IPS-15b (cell line): Measurements from ENCODE around the gene NFYB.

Experiments
- H3K27me3 ChIP-seq: one replicate; pipeline ENCODE4 v1.6.1; 2013; ENCODE audit warnings: low read length; ENCODE audit not compliant: control insufficient read depth, insufficient read depth
- H3K36me3 ChIP-seq: one replicate; pipeline ENCODE4 v1.6.1; 2013; ENCODE audit warnings: low read length; ENCODE audit not compliant: control insufficient read depth, insufficient read depth
- H3K4me1 ChIP-seq: one replicate; pipeline ENCODE4 v1.6.1; 2013; ENCODE audit warnings: mild to moderate bottlenecking, low read length; ENCODE audit not compliant: control insufficient read depth, insufficient read depth
- H3K4me3 ChIP-seq: one replicate; pipeline ENCODE4 v1.5.1; 2013; ENCODE audit warnings: low read depth, low read length
- H3K9ac ChIP-seq: one replicate; pipeline ENCODE4 v1.6.1; 2013; ENCODE audit warnings: low read depth, mild to moderate bottlenecking, low read length
- H3K9me3 ChIP-seq: one replicate; pipeline ENCODE4 v1.6.1; 2013; ENCODE audit warnings: mild to moderate bottlenecking, low read length; ENCODE audit not compliant: control insufficient read depth, insufficient read depth

NFYB gene

GRCh38 chr12:104106965-104107364, 31.0 kb downstream of the NFYB start:
- H3K36me3 ChIP-seq = no peaks in the 10 kb centered on the region
- peaks cover 12% of the 10 kb centered on the region for H3K4me1 ChIP-seq
- no peak overlapping the region for H3K9ac ChIP-seq

GRCh38 chr12:104105461-104105860, 32.5 kb downstream of the NFYB start:
- Histone ChIP-seq H3K9ac (no peak overlapping the region), H3K27me3 (no peaks in the 10 kb centered on the region), H3K4me3 (no peak overlapping the region), H3K9me3 (no peaks in the 10 kb centered on the region), H3K36me3 (no peaks in the 10 kb centered on the region), H3K4me1 (peaks cover 12% of the 10 kb centered on the region)

More at GRCh38 chr12:104106965-104107364, 31.0 kb downstream of the NFYB start:
- Histone ChIP-seq H3K4me3 (no peak overlapping the region), H3K9me3 (no peaks in the 10 kb centered on the region), H3K27me3 (no peaks in the 10 kb centered on the region)

GRCh38 chr12:104097954-104098353, 40.1 kb downstream of the NFYB start:
- Histone ChIP-seq H3K36me3 (no peaks in the 10 kb centered on the region), H3K27me3 (no peaks in the 10 kb centered on the region), H3K4me3 (no peak overlapping the region), H3K9me3 (no peaks in the 10 kb centered on the region), H3K4me1 (no peaks in the 10 kb centered on the region), H3K9ac (no peak overlapping the region)

- H3K4me3 ChIP-seq = no peak overlapping the region
- no peaks in the 10 kb centered on the region for H3K4me1 ChIP-seq
- H3K9ac ChIP-seq = no peak overlapping the region
- no peaks in the 10 kb centered on the region for H3K36me3 ChIP-seq
- no peaks in the 10 kb centered on the region for H3K9me3 ChIP-seq
- no peaks in the 10 kb centered on the region for H3K27me3 ChIP-seq
Measured at GRCh38 chr12:104095289-104095688, 42.7 kb downstream of the NFYB start.

DNA sequence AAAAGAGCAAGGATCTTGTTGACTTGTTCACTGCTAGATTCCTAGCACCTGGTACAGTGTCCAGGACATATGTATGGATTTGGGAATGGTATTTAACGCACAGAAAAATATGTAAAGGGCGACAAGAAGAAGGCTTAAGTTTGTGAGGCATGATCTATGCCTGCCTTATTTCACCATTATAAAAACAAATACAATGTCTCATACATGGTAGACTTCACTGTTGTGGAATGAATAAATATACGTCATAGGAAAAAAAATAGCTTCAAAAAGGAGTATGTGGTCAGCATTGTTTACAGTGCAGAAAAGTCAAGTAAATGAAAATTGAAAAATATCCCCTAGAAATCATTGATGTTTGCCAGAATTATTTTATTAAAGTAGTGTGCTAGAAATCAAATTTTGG, 43.7 kb downstream of the NFYB start:
- H3K36me3 ChIP-seq = no peaks in the 10 kb centered on the region

GRCh38 chr12:104091136-104091535, 46.9 kb downstream of the NFYB start:
- H3K9me3 ChIP-seq = no peaks in the 10 kb centered on the region
- no peaks in the 10 kb centered on the region for H3K36me3 ChIP-seq
- H3K9ac ChIP-seq = no peak overlapping the region
- no peaks in the 10 kb centered on the region for H3K4me1 ChIP-seq
- no peaks in the 10 kb centered on the region for H3K27me3 ChIP-seq
- no peak overlapping the region for H3K4me3 ChIP-seq

More for the DNA sequence above, 43.7 kb downstream of the NFYB start:
- H3K9ac ChIP-seq = no peak overlapping the region
- no peaks in the 10 kb centered on the region for H3K27me3 ChIP-seq
- H3K4me1 ChIP-seq = no peaks in the 10 kb centered on the region
- H3K4me3 ChIP-seq = no peak overlapping the region
- no peaks in the 10 kb centered on the region for H3K9me3 ChIP-seq

GRCh38 chr12:104090685-104091084, 47.3 kb downstream of the NFYB start:
- Histone ChIP-seq H3K27me3 (no peaks in the 10 kb centered on the region), H3K9ac (no peak overlapping the region), H3K4me3 (no peak overlapping the region), H3K9me3 (no peaks in the 10 kb centered on the region), H3K4me1 (no peaks in the 10 kb centered on the region), H3K36me3 (no peaks in the 10 kb centered on the region)

DNA sequence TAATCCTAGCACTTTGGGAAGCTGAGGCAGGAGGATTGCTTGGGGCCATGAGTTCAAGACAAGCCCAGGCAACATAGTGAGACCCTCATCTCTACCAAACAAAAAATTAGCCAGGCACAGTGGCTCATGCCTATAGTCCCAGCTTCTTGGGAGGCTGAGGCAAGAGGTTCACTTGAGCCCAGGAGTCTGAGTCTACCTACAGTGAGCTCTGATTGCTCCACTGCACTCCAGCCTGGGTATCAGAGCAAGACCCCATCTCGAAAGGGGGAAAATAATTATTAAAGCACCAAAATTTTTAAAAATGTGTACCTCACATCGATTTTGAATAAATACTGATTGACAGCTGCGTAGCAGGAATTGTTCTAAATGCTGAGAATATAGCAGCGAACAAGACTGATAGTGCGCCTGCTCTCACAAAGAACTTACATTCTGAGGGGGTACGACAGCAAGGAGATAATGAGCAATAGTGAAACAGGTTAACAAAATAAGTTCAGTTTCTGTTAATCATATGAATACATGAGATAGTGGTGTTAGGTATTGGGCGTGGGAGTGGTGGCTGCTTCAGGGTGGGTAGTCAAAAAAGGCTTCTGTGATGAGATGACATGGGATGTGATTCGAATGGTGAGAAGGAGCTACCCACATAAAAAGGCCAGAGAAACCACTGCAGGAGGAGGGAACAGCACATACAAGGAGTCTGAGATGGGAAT, 54.1 kb downstream of the NFYB start:
- Histone ChIP-seq H3K36me3 (no peaks in the 10 kb centered on the region), H3K4me3 (no peak overlapping the region), H3K27me3 (no peaks in the 10 kb centered on the region), H3K9me3 (no peaks in the 10 kb centered on the region), H3K9ac (no peak overlapping the region), H3K4me1 (no peaks in the 10 kb centered on the region)

DNA sequence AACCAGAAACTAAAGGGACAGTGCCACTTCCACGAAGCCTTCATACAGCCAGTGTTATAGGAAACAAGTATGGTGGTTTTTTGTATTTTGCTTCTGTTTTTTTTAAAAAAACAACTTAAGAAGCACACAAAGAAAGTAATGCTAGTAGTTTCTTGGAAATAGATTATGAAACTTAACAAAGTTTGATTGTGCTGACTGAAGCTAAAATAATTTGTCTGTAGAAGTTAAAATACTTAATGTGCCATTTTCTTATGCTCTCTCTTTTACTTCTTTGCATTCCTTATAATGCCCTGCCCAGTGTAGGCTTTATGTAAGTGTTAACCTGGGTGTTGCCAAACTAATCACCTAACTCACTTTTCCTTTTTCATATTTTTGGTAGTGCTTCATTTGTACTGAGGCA, 57.2 kb downstream of the NFYB start:
- Histone ChIP-seq H3K4me1 (no peaks in the 10 kb centered on the region), H3K9me3 (no peaks in the 10 kb centered on the region), H3K27me3 (no peaks in the 10 kb centered on the region), H3K4me3 (no peak overlapping the region), H3K9ac (no peak overlapping the region), H3K36me3 (no peaks in the 10 kb centered on the region)

DNA sequence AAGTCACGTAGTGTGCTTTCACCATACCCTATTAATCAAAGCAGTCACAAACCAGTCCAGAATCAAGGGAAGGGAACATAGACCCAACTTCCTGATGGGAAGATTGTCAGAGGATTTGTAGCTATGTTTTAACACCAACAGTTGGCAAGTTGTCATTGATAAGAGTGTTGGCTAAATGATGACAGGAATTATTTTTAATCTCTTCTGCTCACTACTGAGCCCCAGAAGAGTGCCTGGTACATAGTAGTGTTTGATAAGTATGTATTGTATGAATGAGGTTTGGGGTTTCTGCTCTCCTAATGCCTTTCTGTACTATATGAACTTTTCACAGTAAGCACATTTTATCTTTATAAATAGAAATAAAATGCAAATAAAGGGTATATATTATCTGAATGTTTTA, 59.0 kb downstream of the NFYB start:
- Histone ChIP-seq H3K36me3 (no peaks in the 10 kb centered on the region), H3K9me3 (no peaks in the 10 kb centered on the region), H3K27me3 (no peaks in the 10 kb centered on the region), H3K9ac (no peak overlapping the region), H3K4me1 (no peaks in the 10 kb centered on the region), H3K4me3 (no peak overlapping the region)

GRCh38 chr12:104073699-104074098, 64.3 kb downstream of the NFYB start:
- Histone ChIP-seq H3K36me3 (no peaks in the 10 kb centered on the region), H3K4me1 (no peaks in the 10 kb centered on the region), H3K27me3 (no peaks in the 10 kb centered on the region), H3K4me3 (no peak overlapping the region), H3K9me3 (no peaks in the 10 kb centered on the region), H3K9ac (no peak overlapping the region)

GRCh38 chr12:104072099-104072498, 65.9 kb downstream of the NFYB start:
- H3K36me3 ChIP-seq = no peaks in the 10 kb centered on the region
- H3K4me1 ChIP-seq = no peaks in the 10 kb centered on the region

More at GRCh38 chr12:104072099-104072498, 65.9 kb downstream of the NFYB start:
- Histone ChIP-seq H3K9ac (no peak overlapping the region), H3K27me3 (no peaks in the 10 kb centered on the region), H3K9me3 (no peaks in the 10 kb centered on the region), H3K4me3 (no peak overlapping the region)
